Measurements from ENCODE around the gene LRRC74A.
A peak's percentile ranks its signal among the peaks of the same experiment; 100 is the strongest.

Gene LRRC74A

DNA sequence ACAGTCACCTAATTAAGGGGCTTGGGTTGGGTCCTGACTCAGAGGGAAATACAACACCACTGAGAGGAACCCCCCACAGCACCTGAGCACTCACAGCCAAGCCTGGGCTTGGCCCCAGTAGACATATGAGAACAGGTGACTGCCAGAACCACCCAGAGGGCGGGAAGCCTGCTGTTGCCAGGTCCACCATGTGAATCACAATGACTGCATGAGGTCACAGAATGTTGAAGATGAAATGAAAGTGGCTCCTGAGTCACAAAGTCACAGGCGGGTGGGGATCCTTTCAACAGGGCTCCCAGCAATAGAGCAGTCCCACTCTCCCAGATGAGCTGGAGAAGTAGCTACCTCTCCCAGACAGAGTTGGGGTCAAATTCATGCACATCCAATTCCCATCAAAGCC, at the start of gene LRRC74A:
Gene LRRC74A, plus strand, starts transcription at position 287 of the 400 bp plus-strand sequence. CDS start 290 bp downstream, outside the sequence.
- ATAC-seq (replicated peaks) (no peak), DNase-seq (no peak)
- Mint-ChIP-seq H3K9me3 (no peaks in the 10 kb centered on the region), H3K36me3 (no peaks in the 10 kb centered on the region), H3K4me3 (no peak within 1 kb of the TSS), H3K27ac (no peak within 1 kb of the TSS), H3K4me1 (no peaks in the 10 kb centered on the region), H3K27me3 (peaks cover 12 to 24% of the 10 kb centered on the region in 2 donors)

DNA sequence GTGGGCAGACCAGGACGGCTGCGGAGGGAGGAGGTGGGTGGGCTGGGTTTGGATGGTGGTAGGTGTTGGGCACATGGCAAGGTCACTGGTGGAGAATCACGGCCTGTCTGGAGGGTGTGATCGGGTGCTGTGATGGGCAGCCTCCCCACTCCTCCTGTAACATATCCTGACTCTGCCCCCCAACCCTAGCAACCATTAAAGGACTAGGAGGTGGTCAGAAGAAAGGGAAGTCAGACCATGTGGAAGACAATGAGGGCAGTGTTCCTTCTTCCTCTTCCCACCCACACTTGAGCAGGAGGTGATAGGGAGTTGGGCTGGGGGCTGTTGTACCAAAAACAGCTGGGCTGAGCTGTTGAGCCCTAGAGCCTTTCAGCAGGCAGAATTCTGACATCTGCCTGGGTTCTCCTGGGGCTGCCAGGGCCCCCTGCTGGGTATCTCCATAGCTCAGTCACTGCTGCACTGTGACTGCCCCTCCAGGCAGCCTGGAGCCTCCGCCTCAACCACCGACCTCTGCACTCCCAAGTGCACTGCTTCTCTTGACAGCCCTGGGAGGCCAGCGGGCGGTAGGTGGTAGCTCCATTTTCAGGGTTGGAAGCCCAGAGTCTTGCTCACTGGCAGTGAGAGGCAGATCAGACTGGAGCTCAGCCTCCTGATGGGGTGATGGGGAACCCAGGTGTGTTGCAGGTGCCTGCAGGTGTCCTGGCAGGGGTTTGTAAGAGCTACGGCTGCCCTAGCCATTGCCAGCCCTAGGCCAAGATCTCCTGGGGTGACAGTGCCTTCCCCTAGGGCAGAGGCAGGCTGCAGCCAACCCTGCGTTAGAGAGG, 49.6 kb upstream of the LRRC74A start:
- ATAC-seq (replicated peaks), result peak in 1 of 2 donors; percentile 28
- Mint-ChIP-seq H3K27me3 (peaks cover 4 to 10% of the 10 kb centered on the region in 2 donors), H3K9me3 (no peaks in the 10 kb centered on the region), H3K4me1 (peaks cover 8 to 21% of the 10 kb centered on the region in 2 donors), H3K4me3 (no peak overlapping the region), H3K36me3 (peaks cover 4 to 16% of the 10 kb centered on the region in 2 donors), H3K27ac (peak overlapping the region; percentile 11)
- no peak for DNase-seq

GRCh38 chr14:76777721-76778120, 48.5 kb upstream of the LRRC74A start:
- ATAC-seq (replicated peaks), result no peak
- peaks cover 5 to 20% of the 10 kb centered on the region in 2 donors for H3K36me3 Mint-ChIP-seq
- peaks cover 2 to 14% of the 10 kb centered on the region in 2 donors for H3K4me1 Mint-ChIP-seq
- H3K4me3 Mint-ChIP-seq, result no peak overlapping the region
- DNase-seq, result no peak
- no peaks in the 10 kb centered on the region for H3K9me3 Mint-ChIP-seq
- H3K27me3 Mint-ChIP-seq, result no peaks in the 10 kb centered on the region
- H3K27ac Mint-ChIP-seq, result no peak overlapping the region

DNA sequence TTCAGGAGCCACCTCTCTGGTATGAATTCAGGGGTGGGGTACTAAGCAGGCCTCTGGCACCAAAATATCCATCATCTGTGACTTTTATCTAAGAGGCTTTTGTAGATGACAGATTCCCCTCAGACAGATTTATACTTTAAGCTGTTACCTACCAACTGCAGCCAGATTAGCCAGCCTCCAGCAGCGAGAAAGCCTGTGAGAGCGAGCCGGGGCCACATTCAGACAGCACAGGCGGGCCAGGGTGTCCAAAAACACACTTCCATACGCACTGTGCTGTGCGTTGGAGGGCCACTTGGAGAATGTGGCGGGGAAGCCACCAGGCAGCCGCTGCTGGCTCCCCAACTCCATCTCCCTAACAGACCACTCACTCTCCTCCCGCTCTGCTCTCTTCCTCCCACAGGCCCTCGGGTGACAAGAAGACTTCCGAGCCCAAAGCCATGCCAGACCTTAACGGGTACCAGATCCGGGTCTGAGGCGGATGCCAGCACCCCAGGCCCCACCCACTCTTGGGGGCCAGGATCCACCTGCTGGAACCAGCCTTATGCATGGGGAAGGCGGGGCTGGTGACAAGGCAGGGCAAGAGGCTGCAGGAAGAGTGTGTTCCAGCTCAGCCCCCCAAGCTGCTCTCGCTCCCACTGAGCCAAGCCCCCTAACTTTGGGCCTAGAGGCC, 47.5 kb upstream of the LRRC74A start:
- Mint-ChIP-seq H3K27me3 (no peaks in the 10 kb centered on the region), H3K9me3 (no peaks in the 10 kb centered on the region)
- no peak for ATAC-seq (replicated peaks)

GRCh38 chr14:76779221-76780057, 46.8 kb upstream of the LRRC74A start:
- no peak for DNase-seq
- H3K4me1 Mint-ChIP-seq, result peaks cover 4 to 11% of the 10 kb centered on the region in 2 donors
- H3K27me3 Mint-ChIP-seq, result no peaks in the 10 kb centered on the region
- ATAC-seq (replicated peaks), result no peak
- H3K4me3 Mint-ChIP-seq, result no peak overlapping the region
- H3K36me3 Mint-ChIP-seq, result peaks cover 17 to 29% of the 10 kb centered on the region in 2 donors
- H3K9me3 Mint-ChIP-seq, result no peaks in the 10 kb centered on the region
- H3K27ac Mint-ChIP-seq, result no peak overlapping the region

More for the DNA sequence above, 47.5 kb upstream of the LRRC74A start:
- Mint-ChIP-seq H3K27ac (peak overlapping the region; percentile 16), H3K4me1 (peaks cover 4 to 14% of the 10 kb centered on the region in 2 donors), H3K4me3 (no peak overlapping the region), H3K36me3 (peaks cover 13 to 29% of the 10 kb centered on the region in 2 donors)
- no peak for DNase-seq

GRCh38 chr14:76780058-76780345, 46.2 kb upstream of the LRRC74A start:
- no peak for DNase-seq
- no peak overlapping the region for H3K4me3 Mint-ChIP-seq
- peaks cover 6 to 15% of the 10 kb centered on the region in 2 donors for H3K4me1 Mint-ChIP-seq
- no peak overlapping the region for H3K27ac Mint-ChIP-seq
- no peak for ATAC-seq (replicated peaks)
- H3K27me3 Mint-ChIP-seq, result no peaks in the 10 kb centered on the region
- no peaks in the 10 kb centered on the region for H3K9me3 Mint-ChIP-seq
- H3K36me3 Mint-ChIP-seq, result peaks cover 17 to 33% of the 10 kb centered on the region in 2 donors

DNA sequence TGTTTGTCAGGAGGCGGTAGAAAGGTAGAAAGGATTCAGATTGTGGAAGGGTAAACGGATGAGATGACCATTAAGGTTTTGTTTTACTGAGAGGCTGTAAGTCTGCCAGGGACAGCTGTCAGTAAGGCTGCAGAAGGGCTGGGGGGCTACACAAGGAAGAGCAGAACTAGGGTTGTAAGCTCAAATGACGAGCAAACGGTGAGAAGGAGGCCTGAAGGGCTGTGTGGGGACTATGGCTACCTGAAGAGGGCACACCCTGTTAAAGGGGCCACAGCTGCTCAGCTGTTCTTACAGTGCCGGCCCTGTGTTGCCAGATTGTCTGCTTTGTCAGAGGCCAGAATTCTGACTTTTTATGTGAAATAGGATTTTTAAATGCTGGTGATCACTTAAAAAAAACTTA, 45.8 kb upstream of the LRRC74A start:
- Mint-ChIP-seq H3K4me1 (peaks cover 6 to 17% of the 10 kb centered on the region in 2 donors), H3K36me3 (peaks cover 17 to 33% of the 10 kb centered on the region in 2 donors), H3K4me3 (no peak overlapping the region), H3K9me3 (no peaks in the 10 kb centered on the region), H3K27ac (no peak overlapping the region), H3K27me3 (no peaks in the 10 kb centered on the region)
- no peak for DNase-seq
- no peak for ATAC-seq (replicated peaks)

- Mint-ChIP-seq H3K4me1 (peaks cover 6 to 17% of the 10 kb centered on the region in 2 donors), H3K36me3 (peaks cover 17 to 33% of the 10 kb centered on the region in 2 donors), H3K27ac (no peak overlapping the region), H3K4me3 (no peak overlapping the region), H3K9me3 (no peaks in the 10 kb centered on the region), H3K27me3 (no peaks in the 10 kb centered on the region)
- ATAC-seq (replicated peaks) (no peak), DNase-seq (no peak)
Measured at GRCh38 chr14:76780875-76781647, 45.1 kb upstream of the LRRC74A start.

DNA sequence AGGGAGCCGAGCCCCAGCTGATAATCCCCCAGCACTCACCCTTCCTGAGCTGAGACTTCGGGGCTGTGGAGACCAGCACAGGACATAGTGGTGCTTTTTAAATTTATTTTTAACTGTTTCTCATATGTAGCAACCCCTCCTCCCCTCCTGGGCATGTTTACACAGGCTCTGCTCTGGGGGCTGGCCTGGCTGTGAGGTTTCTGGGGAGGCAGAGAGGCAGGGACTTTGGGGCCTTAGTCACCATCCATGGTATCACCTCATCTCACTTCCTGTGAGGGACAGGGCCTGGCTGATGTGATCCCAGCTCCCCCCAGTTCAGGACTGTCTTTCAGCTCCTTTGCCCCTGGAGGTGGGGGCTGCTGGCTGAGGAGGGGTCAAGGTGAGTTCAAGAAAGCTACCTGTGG, 44.6 kb upstream of the LRRC74A start:
- no peaks in the 10 kb centered on the region for H3K9me3 Mint-ChIP-seq
- H3K27me3 Mint-ChIP-seq, result no peaks in the 10 kb centered on the region
- ATAC-seq (replicated peaks) (no peak), DNase-seq (no peak)
- H3K4me3 Mint-ChIP-seq, result no peak overlapping the region
- H3K36me3 Mint-ChIP-seq, result peaks cover 20 to 37% of the 10 kb centered on the region in 2 donors
- H3K27ac Mint-ChIP-seq, result no peak overlapping the region
- peaks cover 4 to 17% of the 10 kb centered on the region in 2 donors for H3K4me1 Mint-ChIP-seq

- Mint-ChIP-seq H3K4me3 (no peak overlapping the region), H3K27me3 (no peaks in the 10 kb centered on the region), H3K27ac (peak overlapping the region; percentile 27)
Measured at GRCh38 chr14:76782115-76782884, 43.9 kb upstream of the LRRC74A start.

GRCh38 chr14:76782885-76783566, 43.2 kb upstream of the LRRC74A start:
- ATAC-seq (replicated peaks), result no peak
- no peak for DNase-seq
- Mint-ChIP-seq H3K27ac (peak overlapping the region; percentile 63), H3K9me3 (no peaks in the 10 kb centered on the region), H3K27me3 (no peaks in the 10 kb centered on the region), H3K4me1 (peaks cover 4 to 17% of the 10 kb centered on the region in 2 donors), H3K36me3 (peaks cover 29 to 50% of the 10 kb centered on the region in 2 donors), H3K4me3 (no peak overlapping the region)

More at GRCh38 chr14:76782115-76782884, 43.9 kb upstream of the LRRC74A start:
- DNase-seq (no peak), ATAC-seq (replicated peaks) (no peak)
- no peaks in the 10 kb centered on the region for H3K9me3 Mint-ChIP-seq
- peaks cover 24 to 44% of the 10 kb centered on the region in 2 donors for H3K36me3 Mint-ChIP-seq
- H3K4me1 Mint-ChIP-seq, result peaks cover 4 to 17% of the 10 kb centered on the region in 2 donors

DNA sequence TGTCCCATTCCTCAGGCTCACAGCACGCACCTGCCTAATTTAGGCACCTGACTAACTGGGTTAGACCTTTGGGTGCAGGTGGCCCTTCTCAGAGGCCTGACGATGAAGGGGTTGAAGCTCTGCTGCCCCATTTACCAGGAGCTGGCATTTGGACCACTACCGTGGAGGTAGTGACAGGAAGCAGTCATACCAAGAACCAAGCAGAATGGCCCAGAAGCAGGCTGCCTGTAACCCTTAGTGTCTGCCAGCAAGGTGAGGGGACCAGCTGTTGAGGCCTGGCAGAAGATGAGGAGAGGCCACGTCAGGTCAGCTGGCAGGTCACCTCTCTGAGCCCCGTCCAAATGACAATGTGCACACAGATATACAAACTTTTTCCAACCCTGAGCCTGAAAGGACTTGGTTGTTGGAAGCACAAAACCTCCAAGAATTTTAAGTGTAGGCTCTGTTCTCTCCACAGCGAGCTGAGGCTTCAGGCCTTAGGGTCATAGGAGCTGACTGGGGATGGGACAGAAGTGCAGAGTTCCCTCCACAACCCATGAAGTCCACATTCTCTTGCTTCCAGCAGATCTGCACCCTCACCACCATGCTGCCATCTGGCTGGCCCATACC, 41.8 kb upstream of the LRRC74A start:
- Mint-ChIP-seq H3K4me1 (peaks cover 4 to 17% of the 10 kb centered on the region in 2 donors), H3K9me3 (no peaks in the 10 kb centered on the region)
- peak in 1 of 2 donors; percentile 5 for ATAC-seq (replicated peaks)

More for the DNA sequence above, 41.8 kb upstream of the LRRC74A start:
- Mint-ChIP-seq H3K27me3 (no peaks in the 10 kb centered on the region), H3K4me3 (no peak overlapping the region), H3K27ac (no peak overlapping the region), H3K36me3 (peaks cover 40 to 60% of the 10 kb centered on the region in 2 donors)
- no peak for DNase-seq
